Right ventricle myocardium inferior (tissue), 1 donor: Measurements from ENCODE around the gene KPNA3. TPM values are rescaled to one million over a fixed set of nuclear protein-coding genes. Genes with fewer than 3 reads are reported as not detected.
"Not testable (repeated sequence)": the region's sequence is repeated elsewhere in the genome, so short reads cannot be mapped to it uniquely, and the experiment has no call there.

ENCODE experiments used
- ATAC-seq: fragments of 200-7000 bp; cut with Tn5 transposase; one replicate; pipeline ENCODE4 v1.9.1; 2020; ENCODE audit warnings: mild to moderate bottlenecking, moderate library complexity
- DNase-seq: peaks from one replicate; pipeline ENCODE4 v3.0.0; 2021; ENCODE audit errors: missing footprints
- intact Hi-C: fragments of 100-400 bp; cut with DNase I; formaldehyde crosslinking; loops from one replicate; pipeline ENCODE4 v1.11.0; 2022
- total RNA-seq: library from RNA; stranded (reverse); fragmentation: NEBNext Ultra II Directional; extraction: Animal tissue kit (Norgen Biotek cat#: 25700); gene quantifications from one replicate; pipeline ENCODE4 v1.2.1, GENCODE V29; 2021
- donor health status: DM: no; HTN: yes; CAD: no; lungs with severe emphysema.

KPNA3 gene
- total RNA-seq, 1 donor from 2014 or later: 64.7 TPM

GRCh38 chr13:49811527-49811908, 19.0 kb upstream of the KPNA3 start:
- intact Hi-C loops: no loop called here
- ATAC-seq: no peak
- DNase-seq: no peak

GRCh38 chr13:49810567-49811526, 18.4 kb upstream of the KPNA3 start:
- no peak for DNase-seq
- ATAC-seq: peak; percentile 48
- intact Hi-C loops: no loop called here

- intact Hi-C loops: no loop called here
- DNase-seq (no peak), ATAC-seq (no peak)
These were observed 15.2 kb upstream of the KPNA3 start for GRCh38 chr13:49807681-49808080.

DNA sequence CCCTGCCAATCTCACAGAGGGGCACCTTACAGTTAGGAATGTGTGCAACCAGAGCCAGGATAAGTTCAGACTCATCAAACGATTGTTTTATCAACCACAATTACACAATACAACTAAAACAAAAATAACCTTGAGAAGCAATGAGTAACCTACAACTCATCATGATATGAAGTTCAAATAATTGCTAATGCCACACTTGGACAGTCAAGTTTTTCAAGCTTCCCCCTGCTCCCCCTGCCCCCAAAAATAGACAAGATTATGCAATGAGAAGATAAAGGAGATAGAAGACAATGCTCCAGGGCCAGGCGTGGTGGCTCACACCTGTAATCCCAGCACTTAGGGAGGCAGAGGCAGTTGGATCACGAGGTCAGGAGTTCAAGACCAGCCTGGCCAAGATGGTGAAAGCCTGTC, 13.6 kb upstream of the KPNA3 start:
- DNase-seq (no peak), ATAC-seq (no peak)
- intact Hi-C loops: no loop called here

DNA sequence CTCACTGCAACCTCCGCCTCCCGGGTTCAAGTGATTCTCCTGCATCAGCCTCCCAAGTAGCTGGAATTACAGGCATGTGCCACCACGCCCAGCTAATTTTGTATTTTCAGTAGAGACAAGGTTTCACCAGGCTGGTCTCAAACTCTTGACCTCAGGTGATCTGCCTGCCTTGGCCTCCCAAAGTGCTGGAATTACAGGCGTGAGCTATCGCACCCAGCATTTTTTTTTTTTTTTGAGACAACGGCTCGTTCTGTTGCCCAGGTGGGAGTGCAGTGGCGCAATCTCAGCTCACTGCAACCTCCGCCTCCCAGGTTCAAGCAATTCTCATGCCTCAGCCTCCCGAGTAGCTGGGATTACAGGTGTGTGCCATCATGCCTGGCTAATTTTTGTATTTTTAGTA, 10.6 kb upstream of the KPNA3 start:
- ATAC-seq, DNase-seq, intact Hi-C loops: not testable (repeated sequence)

DNA sequence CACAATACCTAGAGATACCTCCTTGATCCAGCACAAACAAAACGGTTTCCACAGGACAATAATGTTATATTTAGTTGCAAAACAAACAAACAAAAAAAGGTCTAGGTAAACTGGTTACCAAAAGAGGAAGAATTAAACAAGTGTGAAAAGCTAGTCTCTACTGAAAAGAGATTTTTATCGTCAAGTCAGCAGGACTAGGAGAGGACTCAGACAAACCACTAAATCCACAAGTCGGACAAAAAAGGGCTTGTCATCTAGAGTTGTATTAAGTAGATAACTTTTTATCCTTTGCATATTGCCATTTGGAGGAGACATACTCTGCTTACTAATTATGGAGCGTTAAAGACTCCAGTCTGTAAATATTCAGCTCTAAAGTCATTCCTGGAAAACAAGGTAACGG, 9.9 kb upstream of the KPNA3 start:
- intact Hi-C loops: no loop called here
- DNase-seq (no peak), ATAC-seq (no peak)

DNA sequence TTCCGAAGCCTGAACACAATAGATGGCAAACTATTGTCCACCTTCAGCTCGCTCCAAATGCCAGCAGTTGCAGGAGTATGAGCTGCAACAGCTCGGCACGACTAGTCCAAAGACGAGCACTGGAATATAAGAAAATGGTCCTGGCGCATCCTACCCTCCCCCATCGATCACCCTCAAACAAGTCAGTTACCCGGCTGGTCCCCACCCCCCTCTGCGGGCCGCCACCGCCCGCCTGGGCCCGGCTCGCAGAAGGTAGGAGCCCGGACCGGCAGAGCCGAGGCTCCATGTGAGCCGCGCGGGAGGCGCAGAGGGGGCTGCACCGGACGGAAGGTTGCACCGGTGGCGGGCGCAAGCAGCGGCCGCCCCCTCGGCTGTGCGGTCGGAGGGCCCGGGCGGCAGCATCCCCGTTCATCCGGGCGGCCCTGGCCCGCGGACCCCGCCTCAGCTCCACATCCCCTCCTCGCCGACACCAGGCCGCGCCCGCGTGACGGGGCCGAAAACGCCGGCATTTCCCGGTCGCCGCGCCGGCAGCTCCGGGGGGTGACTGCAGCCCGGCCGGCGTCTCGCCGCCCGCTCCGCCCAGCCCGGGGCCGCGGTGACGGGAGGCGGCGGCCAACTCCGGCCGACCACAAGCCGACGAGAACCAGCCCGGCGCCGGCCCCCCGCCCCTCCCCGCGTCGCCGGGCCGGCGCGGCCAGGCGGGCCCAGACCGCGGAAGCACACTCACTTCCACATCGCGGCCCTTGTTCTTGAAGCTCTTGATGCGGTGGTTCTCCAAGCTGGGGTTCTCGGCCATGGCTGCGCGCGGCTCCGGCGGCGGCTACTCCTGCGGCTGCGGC, 552 bp downstream of the KPNA3 start:
- intact Hi-C loops: loop anchor here (2.0 to 10.0 kb wide), 4 partner anchors 55 to 143 kb away; partner anchors contain the start of genes EBPL and SPRYD7
- DNase-seq: peak; percentile 73
- ATAC-seq: peak; percentile 16

GRCh38 chr13:49791315-49791710, 1.2 kb downstream of the KPNA3 start:
- DNase-seq (no peak), ATAC-seq (no peak)
- intact Hi-C loops: loop anchor here (5.0 to 10.0 kb wide), 3 partner anchors 56 to 143 kb away; partner anchors contain the start of gene SPRYD7

DNA sequence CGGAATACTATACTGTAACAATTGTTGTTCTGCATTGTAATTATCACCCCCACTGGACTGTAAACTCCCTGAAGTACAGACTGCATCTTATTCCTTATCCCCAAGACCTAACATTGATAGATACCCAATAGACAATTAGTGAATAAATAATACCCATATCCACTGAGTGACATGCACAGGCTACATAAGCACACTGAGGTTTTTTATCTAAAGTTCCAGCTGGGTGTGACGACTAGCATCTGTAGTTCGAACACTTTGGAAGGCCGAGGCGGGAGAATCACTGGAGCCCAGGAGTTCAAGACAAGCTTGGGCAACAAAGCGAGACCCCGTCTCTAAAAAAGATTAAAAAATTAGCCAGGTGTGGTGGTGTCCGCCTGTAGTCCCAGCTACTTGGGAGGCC, 2.5 kb downstream of the KPNA3 start:
- intact Hi-C loops: loop anchor here (2.0 to 10.0 kb wide), 4 partner anchors 57 to 145 kb away; partner anchors contain the start of gene SPRYD7
- ATAC-seq: no peak
- no peak for DNase-seq

- ATAC-seq (no peak), DNase-seq (no peak)
- intact Hi-C loops: no loop called here
These were observed 6.0 kb downstream of the KPNA3 start for GRCh38 chr13:49786401-49787008.

GRCh38 chr13:49784886-49785570, 7.5 kb downstream of the KPNA3 start:
- DNase-seq (no peak), ATAC-seq (no peak)
- intact Hi-C loops: no loop called here

GRCh38 chr13:49783865-49784264, 8.6 kb downstream of the KPNA3 start:
- no peak for DNase-seq
- intact Hi-C loops: no loop called here
- ATAC-seq: no peak

- no peak for ATAC-seq
- intact Hi-C loops: no loop called here
- no peak for DNase-seq
These were observed 9.7 kb downstream of the KPNA3 start for GRCh38 chr13:49782784-49783183.

GRCh38 chr13:49781806-49782205, 10.7 kb downstream of the KPNA3 start:
- ATAC-seq (no peak), DNase-seq (no peak)
- intact Hi-C loops: no loop called here

GRCh38 chr13:49779721-49780120, 12.8 kb downstream of the KPNA3 start:
- intact Hi-C loops: no loop called here
- no peak for ATAC-seq
- DNase-seq: no peak

DNA sequence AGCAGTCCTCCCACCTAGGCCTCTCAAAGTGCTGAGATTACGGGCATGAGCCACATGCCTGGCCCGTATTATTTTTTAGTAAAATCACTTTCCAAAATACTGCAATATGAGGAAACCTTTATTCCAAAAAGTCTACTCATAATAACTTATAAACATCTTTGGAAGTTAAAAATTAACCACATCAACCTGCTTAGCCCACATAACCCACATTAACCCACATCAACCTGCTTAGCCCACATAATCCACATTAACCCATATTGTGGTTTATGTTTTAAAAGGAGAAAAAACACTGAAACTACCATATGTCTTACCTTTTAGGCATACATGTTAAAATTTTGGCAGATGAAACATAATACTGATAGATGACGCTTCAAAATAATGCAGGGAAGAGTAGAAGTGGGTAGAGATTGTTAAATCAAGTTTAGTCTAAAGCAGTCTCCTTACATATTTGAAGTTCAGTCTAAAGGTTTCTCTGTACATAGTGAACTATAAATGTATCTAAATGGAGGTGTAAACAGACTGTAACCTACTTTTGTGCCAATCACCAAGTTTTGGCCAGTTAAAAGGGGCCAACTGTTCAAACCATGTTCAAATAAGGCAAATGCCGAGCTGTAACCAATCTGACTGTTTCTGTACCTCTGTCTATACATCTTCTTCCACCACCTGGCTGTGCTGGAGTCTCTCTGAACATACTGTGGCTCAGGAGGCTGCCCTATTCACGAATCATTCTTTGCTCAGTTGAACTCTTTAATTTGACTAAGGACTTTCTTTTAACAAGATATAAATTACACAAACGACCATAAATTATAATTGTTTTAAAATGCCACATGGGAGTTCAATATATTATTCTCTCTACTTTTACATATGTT, 14.5 kb downstream of the KPNA3 start:
- ATAC-seq (no peak), DNase-seq (no peak)
- intact Hi-C loops: no loop called here

GRCh38 chr13:49776871-49777270, 15.6 kb downstream of the KPNA3 start:
- intact Hi-C loops: no loop called here
- no peak for DNase-seq
- ATAC-seq: no peak
